Stimulated activated naive B cell treated with anti-CD40 and anti-IgM and Interleukin-4, amounts not matched to agents 10 μg/mL and 1 μg/mL and 100 μg/mL, for 72 hours (primary cell): ENCODE data around the gene ACTL7A.
A peak's percentile ranks its signal among the peaks of the same experiment; 100 is the strongest.

ENCODE experiments used
- ATAC-seq, 2 donors: fragments of 150-1000 bp; cut with Tn5 transposase; replicated peaks; 2 replicates each; pipeline ENCODE4 v1.10.0; 2021; ENCODE audit warnings: moderate library complexity in 1 of 2
- DNase-seq: peaks from one replicate; pipeline ENCODE4 v3.0.0; 2021
- H3K27ac Mint-ChIP-seq: one replicate; pipeline ENCODE4 v1.8.0; 2022; ENCODE audit warnings: mild to moderate bottlenecking, mixed read lengths
- H3K27me3 Mint-ChIP-seq, 2 donors: one replicate each; pipeline ENCODE4 v1.8.0; 2022; ENCODE audit warnings: mixed read lengths in 2 of 2
- H3K36me3 Mint-ChIP-seq, 2 donors: one replicate each; pipeline ENCODE4 v1.8.0; 2022; ENCODE audit warnings: mixed read lengths in 2 of 2, mild to moderate bottlenecking in 1 of 2
- H3K4me1 Mint-ChIP-seq, 2 donors: one replicate each; pipeline ENCODE4 v1.8.0; 2022; ENCODE audit warnings: mixed read lengths in 2 of 2, mild to moderate bottlenecking in 1 of 2
- H3K4me3 Mint-ChIP-seq, 2 donors: one replicate each; pipeline ENCODE4 v1.8.0; 2022; ENCODE audit warnings: mild to moderate bottlenecking in 2 of 2, mixed read lengths in 2 of 2, moderate library complexity in 1 of 2
- H3K9me3 Mint-ChIP-seq, 2 donors: one replicate each; pipeline ENCODE4 v1.8.0; 2022; ENCODE audit warnings: mixed read lengths in 2 of 2, mild to moderate bottlenecking in 1 of 2

Gene ACTL7A, protein sequence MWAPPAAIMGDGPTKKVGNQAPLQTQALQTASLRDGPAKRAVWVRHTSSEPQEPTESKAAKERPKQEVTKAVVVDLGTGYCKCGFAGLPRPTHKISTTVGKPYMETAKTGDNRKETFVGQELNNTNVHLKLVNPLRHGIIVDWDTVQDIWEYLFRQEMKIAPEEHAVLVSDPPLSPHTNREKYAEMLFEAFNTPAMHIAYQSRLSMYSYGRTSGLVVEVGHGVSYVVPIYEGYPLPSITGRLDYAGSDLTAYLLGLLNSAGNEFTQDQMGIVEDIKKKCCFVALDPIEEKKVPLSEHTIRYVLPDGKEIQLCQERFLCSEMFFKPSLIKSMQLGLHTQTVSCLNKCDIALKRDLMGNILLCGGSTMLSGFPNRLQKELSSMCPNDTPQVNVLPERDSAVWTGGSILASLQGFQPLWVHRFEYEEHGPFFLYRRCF

GRCh38 chr9:108861997-108862396, at the start of gene ACTL7A:
TSS of gene ACTL7A (plus strand) at chr9:108862266. CDS start at chr9:108862323, 57 bp downstream.
- Mint-ChIP-seq H3K9me3 (no peaks in the 10 kb centered on the region), H3K27ac (no peak within 1 kb of the TSS), H3K4me3 (no peak within 1 kb of the TSS), H3K4me1 (peaks cover 0 to 8% of the 10 kb centered on the region in 2 donors), H3K36me3 (peaks cover 4 to 5% of the 10 kb centered on the region in 2 donors), H3K27me3 (no peaks in the 10 kb centered on the region)
- DNase-seq (no peak), ATAC-seq (no peak)

- no peak overlapping the region for H3K4me3 Mint-ChIP-seq
- H3K27ac Mint-ChIP-seq = no peak overlapping the region
- no peaks in the 10 kb centered on the region for H3K9me3 Mint-ChIP-seq
- H3K4me1 Mint-ChIP-seq = peaks cover 10 to 12% of the 10 kb centered on the region in 2 donors
- H3K27me3 Mint-ChIP-seq = peaks cover 0 to 3% of the 10 kb centered on the region in 2 donors
- DNase-seq = no peak
- no peaks in the 10 kb centered on the region for H3K36me3 Mint-ChIP-seq
- ATAC-seq = no peak
Measured at GRCh38 chr9:108812396-108813025, 49.6 kb upstream of the ACTL7A start.

GRCh38 chr9:108813951-108814601, 48.0 kb upstream of the ACTL7A start:
- H3K4me1 Mint-ChIP-seq = peaks cover 21 to 28% of the 10 kb centered on the region in 2 donors
- no peaks in the 10 kb centered on the region for H3K36me3 Mint-ChIP-seq
- H3K27ac Mint-ChIP-seq = no peak overlapping the region
- H3K4me3 Mint-ChIP-seq = no peak overlapping the region
- ATAC-seq (no peak), DNase-seq (no peak)
- H3K9me3 Mint-ChIP-seq = no peaks in the 10 kb centered on the region
- peaks cover 0 to 3% of the 10 kb centered on the region in 2 donors for H3K27me3 Mint-ChIP-seq

DNA sequence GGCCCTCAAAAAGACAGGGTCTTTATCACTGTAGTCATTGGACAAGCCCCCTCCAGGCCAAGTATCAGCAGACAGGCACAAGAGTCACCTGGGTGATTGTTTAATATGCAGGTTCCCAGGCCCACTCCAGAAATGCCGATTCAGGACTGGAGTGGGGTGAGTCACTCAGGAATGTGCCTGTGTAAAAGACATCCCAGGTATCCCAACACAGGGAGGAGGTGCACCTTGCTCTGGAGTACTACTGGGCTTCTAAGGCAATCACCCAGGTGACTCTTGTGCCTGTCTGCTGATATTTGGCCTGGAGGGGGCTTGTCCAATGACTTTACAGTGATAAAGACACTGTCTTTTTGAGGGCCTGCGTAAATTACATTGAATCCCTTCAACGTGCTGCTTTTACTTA, 46.9 kb upstream of the ACTL7A start:
- Mint-ChIP-seq H3K27ac (no peak overlapping the region), H3K36me3 (no peaks in the 10 kb centered on the region), H3K4me3 (no peak overlapping the region), H3K27me3 (peaks cover 0 to 3% of the 10 kb centered on the region in 2 donors), H3K4me1 (peaks cover 22 to 37% of the 10 kb centered on the region in 2 donors), H3K9me3 (peaks cover 0 to 3% of the 10 kb centered on the region in 2 donors)
- DNase-seq (no peak), ATAC-seq (no peak)

DNA sequence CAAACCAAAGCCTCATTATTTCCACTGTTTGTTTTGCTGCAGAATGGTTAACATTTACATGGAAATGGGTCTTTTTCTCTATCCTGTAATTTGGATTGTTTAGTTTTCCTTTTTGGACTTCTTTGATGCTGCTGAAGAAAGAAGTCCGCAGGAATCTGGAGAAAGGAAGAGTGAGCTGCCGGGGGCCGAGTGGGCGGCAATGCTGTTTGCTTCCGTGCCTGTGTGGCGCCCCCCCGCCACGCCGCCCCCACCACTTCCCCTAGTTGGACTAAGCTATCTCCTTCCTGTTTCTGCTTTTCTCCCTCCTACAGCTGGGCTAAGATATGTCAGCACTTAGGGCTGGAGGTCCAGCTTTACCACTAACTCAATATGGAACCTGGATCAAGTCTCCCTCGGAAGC, 46.0 kb upstream of the ACTL7A start:
- Mint-ChIP-seq H3K36me3 (no peaks in the 10 kb centered on the region), H3K27me3 (peaks cover 0 to 3% of the 10 kb centered on the region in 2 donors), H3K4me1 (peaks cover 24 to 46% of the 10 kb centered on the region in 2 donors), H3K4me3 (peak overlapping the region; percentile 42 to 47), H3K9me3 (peaks cover 0 to 3% of the 10 kb centered on the region in 2 donors), H3K27ac (peak overlapping the region; percentile 25)
- peak; percentile 76 to 82 for ATAC-seq
- no peak for DNase-seq

GRCh38 chr9:108823829-108824228, 38.2 kb upstream of the ACTL7A start:
- Mint-ChIP-seq H3K4me1 (peaks cover 5 to 21% of the 10 kb centered on the region in 2 donors), H3K4me3 (no peak overlapping the region), H3K36me3 (peaks cover 12 to 29% of the 10 kb centered on the region in 2 donors), H3K27me3 (no peaks in the 10 kb centered on the region), H3K27ac (no peak overlapping the region), H3K9me3 (peaks cover 19 to 24% of the 10 kb centered on the region in 2 donors)
- no peak for DNase-seq
- ATAC-seq = no peak

DNA sequence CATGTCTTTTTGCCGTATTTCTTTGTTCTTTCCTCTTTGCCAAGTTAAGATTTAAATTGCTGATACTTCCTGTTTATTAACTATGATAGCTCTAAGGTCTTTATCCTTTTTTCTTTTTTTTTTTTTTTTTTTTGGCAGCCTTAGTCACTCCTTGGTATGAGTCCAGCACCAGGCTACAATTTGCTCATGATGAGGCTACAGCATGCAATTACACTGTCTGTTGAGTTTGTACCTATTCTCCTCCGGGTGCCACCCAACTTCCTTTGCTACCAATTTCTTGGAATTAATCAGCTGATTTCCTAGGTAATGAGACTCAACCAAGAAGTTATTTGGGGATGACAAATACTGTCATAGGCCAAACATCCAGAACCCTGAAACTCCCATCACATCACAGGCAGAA, 31.8 kb upstream of the ACTL7A start:
- DNase-seq (no peak), ATAC-seq (no peak)
- H3K9me3 Mint-ChIP-seq = no peaks in the 10 kb centered on the region
- H3K36me3 Mint-ChIP-seq = peaks cover 0 to 3% of the 10 kb centered on the region in 2 donors
- H3K4me3 Mint-ChIP-seq = no peak overlapping the region
- peaks cover 9 to 11% of the 10 kb centered on the region in 2 donors for H3K4me1 Mint-ChIP-seq
- no peak overlapping the region for H3K27ac Mint-ChIP-seq
- no peaks in the 10 kb centered on the region for H3K27me3 Mint-ChIP-seq

GRCh38 chr9:108831496-108832178, 30.4 kb upstream of the ACTL7A start:
- peaks cover 19 to 20% of the 10 kb centered on the region in 2 donors for H3K4me1 Mint-ChIP-seq
- no peaks in the 10 kb centered on the region for H3K9me3 Mint-ChIP-seq
- DNase-seq (no peak), ATAC-seq (no peak)
- H3K36me3 Mint-ChIP-seq = peaks cover 0 to 3% of the 10 kb centered on the region in 2 donors
- H3K27me3 Mint-ChIP-seq = no peaks in the 10 kb centered on the region
- no peak overlapping the region for H3K27ac Mint-ChIP-seq
- no peak overlapping the region for H3K4me3 Mint-ChIP-seq

- Mint-ChIP-seq H3K27me3 (no peaks in the 10 kb centered on the region), H3K36me3 (peaks cover 0 to 3% of the 10 kb centered on the region in 2 donors), H3K27ac (no peak overlapping the region), H3K4me1 (peaks cover 20% of the 10 kb centered on the region in 2 donors), H3K9me3 (no peaks in the 10 kb centered on the region), H3K4me3 (no peak overlapping the region)
- DNase-seq (no peak), ATAC-seq (no peak)
Measured at GRCh38 chr9:108832179-108832500, 29.9 kb upstream of the ACTL7A start.

GRCh38 chr9:108834959-108835665, 27.0 kb upstream of the ACTL7A start:
- no peak overlapping the region for H3K4me3 Mint-ChIP-seq
- no peak for DNase-seq
- peaks cover 3% of the 10 kb centered on the region in 2 donors for H3K36me3 Mint-ChIP-seq
- H3K4me1 Mint-ChIP-seq = peaks cover 20 to 25% of the 10 kb centered on the region in 2 donors
- no peak overlapping the region for H3K27ac Mint-ChIP-seq
- ATAC-seq = peak; percentile 56 to 69
- no peaks in the 10 kb centered on the region for H3K9me3 Mint-ChIP-seq
- H3K27me3 Mint-ChIP-seq = no peaks in the 10 kb centered on the region

DNA sequence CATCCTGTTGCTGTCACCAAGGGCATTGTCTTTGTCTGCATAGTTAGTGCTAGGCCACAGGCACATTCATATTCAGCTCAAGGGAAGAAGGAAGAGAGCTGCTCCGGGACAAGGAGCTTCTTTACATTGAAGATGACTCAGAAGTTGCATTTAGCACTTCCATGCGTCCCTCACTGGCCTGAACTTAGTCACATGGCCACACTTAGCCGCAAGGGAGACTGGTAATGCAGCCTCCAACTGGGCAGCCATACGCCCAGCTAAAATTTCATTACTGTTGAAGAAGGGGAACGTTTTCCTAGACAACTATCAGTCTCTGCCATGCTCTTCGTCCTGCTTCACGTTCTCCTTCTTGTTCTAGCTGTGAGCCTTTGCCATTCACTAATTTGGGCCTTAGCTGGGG, 26.2 kb upstream of the ACTL7A start:
- ATAC-seq (no peak), DNase-seq (no peak)
- Mint-ChIP-seq H3K9me3 (no peaks in the 10 kb centered on the region), H3K27ac (no peak overlapping the region), H3K27me3 (no peaks in the 10 kb centered on the region), H3K4me3 (no peak overlapping the region), H3K36me3 (peaks cover 3% of the 10 kb centered on the region in 2 donors), H3K4me1 (peaks cover 17 to 25% of the 10 kb centered on the region in 2 donors)

- H3K4me1 Mint-ChIP-seq = peaks cover 17 to 25% of the 10 kb centered on the region in 2 donors
- H3K9me3 Mint-ChIP-seq = no peaks in the 10 kb centered on the region
- peaks cover 3% of the 10 kb centered on the region in 2 donors for H3K36me3 Mint-ChIP-seq
- H3K27ac Mint-ChIP-seq = no peak overlapping the region
- no peak for DNase-seq
- H3K27me3 Mint-ChIP-seq = no peaks in the 10 kb centered on the region
- peak; percentile 31 to 61 for ATAC-seq
- no peak overlapping the region for H3K4me3 Mint-ChIP-seq
Measured at GRCh38 chr9:108836319-108836718, 25.7 kb upstream of the ACTL7A start.

DNA sequence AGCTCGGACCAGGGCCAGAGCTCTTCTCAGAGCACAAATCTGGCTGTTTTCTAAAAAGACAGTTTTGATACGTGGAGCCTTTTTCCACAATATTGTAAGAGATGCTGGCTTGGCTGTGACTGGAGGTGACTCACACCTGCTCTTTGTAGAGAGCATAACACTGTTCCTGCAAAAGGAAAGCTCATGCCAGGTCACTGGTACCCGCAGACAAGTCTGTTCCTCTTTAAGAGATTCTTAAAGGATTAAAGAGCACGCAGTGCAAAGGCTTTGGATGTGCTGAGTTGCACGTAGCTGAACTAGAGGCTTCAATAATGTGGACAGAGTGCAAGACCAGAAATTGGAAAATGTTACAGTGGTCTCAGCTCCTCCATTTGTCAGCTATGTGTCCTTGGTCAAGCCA, 25.3 kb upstream of the ACTL7A start:
- ATAC-seq (no peak), DNase-seq (no peak)
- no peak overlapping the region for H3K27ac Mint-ChIP-seq
- H3K4me1 Mint-ChIP-seq = peaks cover 18 to 25% of the 10 kb centered on the region in 2 donors
- no peaks in the 10 kb centered on the region for H3K9me3 Mint-ChIP-seq
- peaks cover 3% of the 10 kb centered on the region in 2 donors for H3K36me3 Mint-ChIP-seq
- H3K4me3 Mint-ChIP-seq = no peak overlapping the region
- no peaks in the 10 kb centered on the region for H3K27me3 Mint-ChIP-seq
